K562 (cell line): Measurements from ENCODE around the gene EGFL7. TPM values are rescaled to one million over a fixed set of nuclear protein-coding genes. Genes with fewer than 3 reads are reported as not detected.
A peak's percentile ranks its signal among the peaks of the same experiment; 100 is the strongest.

ENCODE experiments used
- BCLAF1 ChIP-seq, 2 experiments: fragments of 450-650 bp in 1 of 2; IDR thresholded peaks; 2 replicates each; pipeline ENCODE4 v1.6.1; 2011 to 2017; ENCODE audit warnings: low read depth in 2 of 2, antibody characterized with exemption in 1 of 2, borderline replicate concordance in 1 of 2, low read length in 1 of 2, mild to moderate bottlenecking in 1 of 2, mixed read lengths in 1 of 2; ENCODE audit not compliant: control insufficient read depth in 1 of 2
- CBX5 ChIP-seq: IDR thresholded peaks from 2 replicates; pipeline ENCODE4 v1.6.1; 2014; ENCODE audit warnings: low read depth, borderline replicate concordance
- CREB1 ChIP-seq, 2 experiments: sonication (generic) in 1 of 2; formaldehyde crosslinking in 1 of 2; IDR thresholded peaks; 2 replicates each; pipeline versions ENCODE4 v1.6.1 to v1.8.0; 2012 to 2022; ENCODE audit warnings: inconsistent platforms in 1 of 2, mild to moderate bottlenecking in 1 of 2, missing genetic modification reagents in 1 of 2, moderate library complexity in 1 of 2
- CREB3L1 ChIP-seq: fragments of 450-650 bp; IDR thresholded peaks from 2 replicates; pipeline ENCODE4 v1.6.1; 2014; ENCODE audit warnings: low read depth, mild to moderate bottlenecking, moderate library complexity, borderline replicate concordance
- ETV6 ChIP-seq, 3 experiments: fragments of 150-350 bp in 1 of 3; sonication (generic) in 1 of 3; formaldehyde crosslinking in 1 of 3; IDR thresholded peaks; 2 replicates each; pipeline versions ENCODE4 v1.6.1 to v1.8.0; 2014 to 2022; ENCODE audit warnings: borderline replicate concordance in 2 of 3, low read depth in 2 of 3, antibody characterized with exemption in 1 of 3, low read length in 1 of 3, mild to moderate bottlenecking in 1 of 3, missing genetic modification reagents in 1 of 3
- HMBOX1 ChIP-seq: sonication (generic); IDR thresholded peaks from 2 replicates; pipeline ENCODE4 v1.6.1; 2016
- MAFG ChIP-seq: fragments of 450-650 bp; conservative IDR thresholded peaks from 2 replicates; pipeline ENCODE4 v1.6.1; 2016; ENCODE audit warnings: missing genetic modification characterization, missing compliant biosample characterization
- MCM7 ChIP-seq, 2 experiments: fragments of 450-650 bp; IDR thresholded peaks; 2 replicates each; pipeline ENCODE4 v1.6.1; 2016 to 2018
- MNT ChIP-seq, 2 experiments: fragments of 450-650 bp; conservative IDR thresholded peaks; 2 replicates each; pipeline ENCODE4 v1.6.1; 2017; ENCODE audit warnings: mild to moderate bottlenecking in 2 of 2, moderate library complexity in 2 of 2
- MYC ChIP-seq, 2 experiments: fragments of 250-450 bp in 1 of 2; sonication (Bioruptor Pico) in 1 of 2; IDR thresholded peaks; 2 replicates each; pipeline versions ENCODE4 v1.5.1 to v1.6.1; 2012 to 2021; ENCODE audit warnings: low read depth in 2 of 2, borderline replicate concordance in 1 of 2, improper control_type of control experiment in 1 of 2, low read length in 1 of 2, mild to moderate bottlenecking in 1 of 2, moderate library complexity in 1 of 2
- NCOA1 ChIP-seq: fragments of 450-650 bp; IDR thresholded peaks from 2 replicates; pipeline ENCODE4 v1.6.1; 2016; ENCODE audit warnings: low read depth
- PTBP1 ChIP-seq: fragments of 200-400 bp; formaldehyde crosslinking; IDR thresholded peaks from 2 replicates; pipeline ENCODE4 v1.6.1; 2017; ENCODE audit warnings: low read depth, low read length
- SREBF2 ChIP-seq: sonication (generic); formaldehyde crosslinking; IDR thresholded peaks from 2 replicates; pipeline ENCODE4 v1.4.0; 2020; ENCODE audit warnings: mild to moderate bottlenecking, missing genetic modification reagents
- TCFL5 ChIP-seq: fragments of 250-450 bp; sonication (Bioruptor Pico); conservative IDR thresholded peaks from 2 replicates; pipeline ENCODE4 v1.6.1; 2021; ENCODE audit warnings: mild to moderate bottlenecking, moderate library complexity, matching md5 sums
- TEAD1 ChIP-seq, 2 experiments: fragments of 450-650 bp in 1 of 2; sonication (generic) in 1 of 2; formaldehyde crosslinking; IDR thresholded peaks; 2 replicates each; pipeline versions ENCODE4 v1.4.0 to v1.8.0; 2020 to 2022; ENCODE audit warnings: mild to moderate bottlenecking in 2 of 2, missing genetic modification reagents in 1 of 2
- ZKSCAN8 ChIP-seq: fragments of 200-800 bp; sonication (Bioruptor generic); IDR thresholded peaks from 2 replicates; pipeline ENCODE4 v1.6.1; 2016; ENCODE audit warnings: missing genetic modification characterization, missing compliant biosample characterization
- polyA plus RNA-seq, 8 experiments: library from polyadenylated mRNA; depleted of rRNA in 4 of 8; stranded (reverse) in 5 of 8; unstranded in 3 of 8; fragments of >200 nt; fragmentation: Nextera tagmentation in 2 of 8; fragmentation: Illumina TruSeq in 1 of 8; extraction: Ambion mirVana in 2 of 8; extraction: Trizol in 1 of 8; gene quantifications; 2 replicates each; pipeline versions ENCODE4 v1.2.1 to v1.2.3, GENCODE V29; 2011 to 2014; ENCODE audit warnings: inconsistent platforms in 1 of 8, missing spikeins in 1 of 8
- total RNA-seq, 7 experiments: library from RNA; depleted of rRNA in 6 of 7; stranded (reverse); fragments of >200 nt in 6 of 7; fragmentation: Illumina TruSeq in 2 of 7; extraction: Trizol in 2 of 7; gene quantifications; 2 replicates each; pipeline versions ENCODE4 v1.2.1 to v1.2.3, GENCODE V29; 2011 to 2021; ENCODE audit warnings: low replicate concordance in 1 of 7

Gene EGFL7
- total and polyA plus RNA-seq, 9 of the 15 experiments (the other 6 are each of a cell fraction or from before 2014, with no cell fraction given): 1.5 to 286 (median 55.5) TPM

GRCh38 chr9:136711751-136712689 is 49.3 kb downstream of the EGFL7 start, which contains the start of gene DIPK1B (continued):
- TF ChIP-seq TEAD1 (CRISPR knock-in tag; IDR thresholded peaks at IDR 0.05) (no peak), ZKSCAN8 (CRISPR knock-in tag) (no peak), CREB1 (IDR thresholded peaks at IDR 0.05) (no peak), CREB1 (CRISPR knock-in tag; IDR thresholded peaks at IDR 0.05) (peak; percentile 34; the same call in 1 of the 2 replicates), HMBOX1 (no peak), MYC (IDR thresholded peaks at IDR 0.05; ENCODE audit: low read depth, low read length) (no peak), MYC (CRISPR knock-in tag; IDR thresholded peaks at IDR 0.05; ENCODE audit: borderline replicate concordance, low read depth) (0 out of 2 replicates have a peak, but pooled peaks have one; percentile 41), CBX5 (no peak), CREB3L1 (no peak), ETV6 (IDR thresholded peaks at IDR 0.05; ENCODE audit: borderline replicate concordance in 1 of 2, low read depth in 2 of 2, low read length in 1 of 2) (no peak), ETV6 (CRISPR knock-in tag; IDR thresholded peaks at IDR 0.05; ENCODE audit: borderline replicate concordance) (no peak), MAFG (tag) (no peak), TCFL5 (CRISPR knock-in tag) (no peak), MCM7 (IDR thresholded peaks at IDR 0.05) (no peak), NCOA1 (no peak), PTBP1 (no peak), BCLAF1 (IDR thresholded peaks at IDR 0.05; ENCODE audit: borderline replicate concordance in 1 of 2, control insufficient read depth in 1 of 2, low read depth in 2 of 2, low read length in 1 of 2) (no peak), SREBF2 (peak; percentile 98; the same call in 1 of the 2 replicates), MNT (conservative IDR thresholded peaks at IDR 0.05) (peak in 1 of 2 experiments; percentile 35; a peak in 1 of 4 replicates)
